ENCODE data around the gene ZNF423. TPM values are rescaled to one million over a fixed set of nuclear protein-coding genes. Genes with fewer than 3 reads are reported as not detected.

Gene ZNF423
- total RNA-seq, 3 donors from 2014 or later (not counting 1 experiment from before 2014, with no cell fraction given), result not detected

DNA sequence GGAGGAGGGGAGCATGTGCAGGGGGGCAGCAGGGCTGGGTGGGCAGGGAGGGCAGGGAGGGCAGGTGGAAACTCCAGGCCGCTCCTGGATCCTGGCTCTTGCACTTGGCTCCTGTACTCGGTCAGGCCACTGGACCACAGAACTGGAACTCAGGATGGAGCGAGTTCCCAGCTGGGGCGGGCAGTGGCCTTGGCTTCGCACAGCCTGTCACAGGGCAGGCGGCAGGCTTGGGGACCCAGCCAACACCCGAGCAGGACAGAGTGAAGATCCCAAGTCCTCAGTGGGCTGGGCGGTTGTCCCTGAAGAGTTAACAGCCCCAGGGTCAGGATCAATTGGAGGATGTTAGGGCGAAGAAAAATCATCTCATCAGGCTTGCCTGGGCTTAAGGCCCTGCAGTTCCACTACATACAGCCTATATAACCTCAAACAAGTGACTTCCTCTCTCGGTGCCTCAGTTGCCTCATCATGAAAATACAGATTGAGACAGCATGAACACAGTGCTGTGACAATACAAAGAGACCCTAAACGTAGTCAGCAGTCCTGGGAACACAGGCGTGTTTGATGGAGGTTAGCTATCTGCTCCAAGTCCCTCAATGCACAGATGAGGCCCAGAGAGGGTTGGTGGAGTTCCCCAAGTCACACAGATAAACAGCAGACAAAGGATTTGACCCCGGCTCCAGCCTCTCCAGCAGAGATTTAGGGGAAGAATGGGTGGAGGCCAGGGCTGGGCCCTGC lies 21.9 kb downstream of the ZNF423 start:
- no peaks in the 10 kb centered on the region for H3K4me1 Mint-ChIP-seq
- Histone ChIP-seq H3K27ac (ENCODE audit: low read length) (no peak overlapping the region), H3K4me1 (ENCODE audit: control insufficient read depth, insufficient read depth, low read length) (no peaks in the 10 kb centered on the region), H3K36me3 (ENCODE audit: control insufficient read depth, insufficient read depth, low read length) (no peaks in the 10 kb centered on the region), H3K4me3 (ENCODE audit: low read length) (no peak overlapping the region), H3K27me3 (ENCODE audit: control insufficient read depth, insufficient read depth, low read length) (no peaks in the 10 kb centered on the region), H3K9me3 (ENCODE audit: control insufficient read depth, insufficient read depth, low read length) (no peaks in the 10 kb centered on the region)
- 90% methylated on average over 13 of the region's 13 CpGs for WGBS (ENCODE audit: insufficient coverage)
- no peak overlapping the region for H3K27ac Mint-ChIP-seq
- H3K4me3 Mint-ChIP-seq, result no peak overlapping the region
- ATAC-seq, result no peak
- no peak for DNase-seq
- H3K9me3 Mint-ChIP-seq, result no peaks in the 10 kb centered on the region
- intact Hi-C loops (cut with micrococcal nuclease), result no loop called here
- H3K36me3 Mint-ChIP-seq, result no peaks in the 10 kb centered on the region
- TF ChIP-seq, protein P1, sequence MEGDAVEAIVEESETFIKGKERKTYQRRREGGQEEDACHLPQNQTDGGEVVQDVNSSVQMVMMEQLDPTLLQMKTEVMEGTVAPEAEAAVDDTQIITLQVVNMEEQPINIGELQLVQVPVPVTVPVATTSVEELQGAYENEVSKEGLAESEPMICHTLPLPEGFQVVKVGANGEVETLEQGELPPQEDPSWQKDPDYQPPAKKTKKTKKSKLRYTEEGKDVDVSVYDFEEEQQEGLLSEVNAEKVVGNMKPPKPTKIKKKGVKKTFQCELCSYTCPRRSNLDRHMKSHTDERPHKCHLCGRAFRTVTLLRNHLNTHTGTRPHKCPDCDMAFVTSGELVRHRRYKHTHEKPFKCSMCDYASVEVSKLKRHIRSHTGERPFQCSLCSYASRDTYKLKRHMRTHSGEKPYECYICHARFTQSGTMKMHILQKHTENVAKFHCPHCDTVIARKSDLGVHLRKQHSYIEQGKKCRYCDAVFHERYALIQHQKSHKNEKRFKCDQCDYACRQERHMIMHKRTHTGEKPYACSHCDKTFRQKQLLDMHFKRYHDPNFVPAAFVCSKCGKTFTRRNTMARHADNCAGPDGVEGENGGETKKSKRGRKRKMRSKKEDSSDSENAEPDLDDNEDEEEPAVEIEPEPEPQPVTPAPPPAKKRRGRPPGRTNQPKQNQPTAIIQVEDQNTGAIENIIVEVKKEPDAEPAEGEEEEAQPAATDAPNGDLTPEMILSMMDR (IDR thresholded peaks at IDR 0.05), result no peak
- H3K27me3 Mint-ChIP-seq (ENCODE audit: low read depth in 2 of 2), result peaks cover 7 to 9% of the 10 kb centered on the region in 2 donors

- Mint-ChIP-seq H3K36me3 (no peaks in the 10 kb centered on the region), H3K27ac (no peak overlapping the region), H3K9me3 (no peaks in the 10 kb centered on the region), H3K4me3 (no peak overlapping the region), H3K27me3 (ENCODE audit: low read depth in 2 of 2) (peaks cover 7 to 11% of the 10 kb centered on the region in 2 donors), H3K4me1 (no peaks in the 10 kb centered on the region)
- Histone ChIP-seq H3K36me3 (ENCODE audit: control insufficient read depth, insufficient read depth, low read length) (no peaks in the 10 kb centered on the region), H3K9me3 (ENCODE audit: control insufficient read depth, insufficient read depth, low read length) (no peaks in the 10 kb centered on the region), H3K27me3 (ENCODE audit: control insufficient read depth, insufficient read depth, low read length) (no peaks in the 10 kb centered on the region), H3K4me3 (ENCODE audit: low read length) (no peak overlapping the region), H3K27ac (ENCODE audit: low read length) (no peak overlapping the region), H3K4me1 (ENCODE audit: control insufficient read depth, insufficient read depth, low read length) (no peaks in the 10 kb centered on the region)
- TF ChIP-seq, protein P1 (IDR thresholded peaks at IDR 0.05), result no peak
- 88% methylated on average over 11 of the region's 11 CpGs for WGBS (ENCODE audit: insufficient coverage)
- no peak for ATAC-seq
- DNase-seq, result no peak
- intact Hi-C loops (cut with micrococcal nuclease), result no loop called here
Measured at GRCh38 chr16:49833085-49833484, 22.8 kb downstream of the ZNF423 start.

DNA sequence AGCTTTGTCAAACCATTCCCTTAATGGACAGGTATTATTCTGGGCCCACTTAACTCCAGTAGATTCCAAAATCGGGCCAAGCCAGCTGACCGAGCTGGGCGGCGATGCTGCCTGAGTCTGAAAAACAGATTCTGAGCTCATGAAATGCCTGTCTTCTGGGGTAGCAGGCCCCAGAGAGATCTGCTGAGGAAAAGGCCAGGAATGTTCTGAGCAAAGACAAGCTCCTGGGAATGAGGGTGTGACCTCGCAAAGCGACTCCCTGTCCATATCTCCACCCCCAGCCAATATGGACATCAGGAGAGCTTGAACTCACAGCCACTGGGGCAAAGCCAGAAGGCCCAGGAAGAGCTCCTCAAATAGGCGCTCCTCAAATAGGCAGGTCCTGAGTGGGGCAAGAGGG lies 23.7 kb downstream of the ZNF423 start:
- Mint-ChIP-seq H3K4me3 (no peak overlapping the region), H3K36me3 (no peaks in the 10 kb centered on the region), H3K4me1 (no peaks in the 10 kb centered on the region), H3K27ac (no peak overlapping the region), H3K9me3 (no peaks in the 10 kb centered on the region), H3K27me3 (ENCODE audit: low read depth in 2 of 2) (peaks cover under 1 to 12% of the 10 kb centered on the region in 2 donors)
- intact Hi-C loops (cut with micrococcal nuclease), result no loop called here
- TF ChIP-seq, protein P1 (IDR thresholded peaks at IDR 0.05), result no peak
- Histone ChIP-seq H3K27ac (ENCODE audit: low read length) (no peak overlapping the region), H3K9me3 (ENCODE audit: control insufficient read depth, insufficient read depth, low read length) (no peaks in the 10 kb centered on the region), H3K4me3 (ENCODE audit: low read length) (no peak overlapping the region), H3K27me3 (ENCODE audit: control insufficient read depth, insufficient read depth, low read length) (no peaks in the 10 kb centered on the region), H3K4me1 (ENCODE audit: control insufficient read depth, insufficient read depth, low read length) (no peaks in the 10 kb centered on the region), H3K36me3 (ENCODE audit: control insufficient read depth, insufficient read depth, low read length) (no peaks in the 10 kb centered on the region)
- WGBS (ENCODE audit: insufficient coverage), result 88% methylated on average over 7 of the region's 7 CpGs
- DNase-seq, result no peak
- no peak for ATAC-seq

GRCh38 chr16:49830873-49831272 lies 25.0 kb downstream of the ZNF423 start:
- H3K4me3 Mint-ChIP-seq, result no peak overlapping the region
- Histone ChIP-seq H3K4me1 (ENCODE audit: control insufficient read depth, insufficient read depth, low read length) (no peaks in the 10 kb centered on the region), H3K4me3 (ENCODE audit: low read length) (no peak overlapping the region), H3K27me3 (ENCODE audit: control insufficient read depth, insufficient read depth, low read length) (no peaks in the 10 kb centered on the region), H3K27ac (ENCODE audit: low read length) (no peak overlapping the region), H3K9me3 (ENCODE audit: control insufficient read depth, insufficient read depth, low read length) (no peaks in the 10 kb centered on the region), H3K36me3 (ENCODE audit: control insufficient read depth, insufficient read depth, low read length) (no peaks in the 10 kb centered on the region)
- H3K4me1 Mint-ChIP-seq, result no peaks in the 10 kb centered on the region
- DNase-seq (no peak), ATAC-seq (no peak)
- TF ChIP-seq, protein P1 (IDR thresholded peaks at IDR 0.05), result no peak
- no peak overlapping the region for H3K27ac Mint-ChIP-seq
- no peaks in the 10 kb centered on the region for H3K9me3 Mint-ChIP-seq
- no peaks in the 10 kb centered on the region for H3K36me3 Mint-ChIP-seq
- intact Hi-C loops (cut with micrococcal nuclease), result no loop called here
- 57% methylated on average over 4 of the region's 5 CpGs for WGBS (ENCODE audit: insufficient coverage)
- peaks cover 3 to 15% of the 10 kb centered on the region in 2 donors for H3K27me3 Mint-ChIP-seq (ENCODE audit: low read depth in 2 of 2)
